IMR-90 (cell line): ENCODE measurements around the gene PRAMEF13.
"Not testable (repeated sequence)": the region's sequence is repeated elsewhere in the genome, so short reads cannot be mapped to it uniquely, and the experiment has no call there.

Experiments used
- CEBPB ChIP-seq: IDR thresholded peaks from 2 replicates; pipeline ENCODE4 v1.6.1; 2012; ENCODE audit warnings: low read depth, low read length, improper control_type of control experiment
- RAD21 ChIP-seq: IDR thresholded peaks from 2 replicates; pipeline ENCODE4 v1.6.1; 2012; ENCODE audit warnings: low read length, improper control_type of control experiment
- RFX5 ChIP-seq: IDR thresholded peaks from 2 replicates; pipeline ENCODE4 v1.8.0; 2012; ENCODE audit warnings: low read depth, mild to moderate bottlenecking, low read length, moderate library complexity
- TF ChIP-seq, protein P1 (sequence below): fragments of 150-350 bp; IDR thresholded peaks from 2 replicates; pipeline ENCODE4 v1.6.1; 2016; ENCODE audit warnings: low read depth, mild to moderate bottlenecking, low read length, moderate library complexity, borderline replicate concordance
- TF ChIP-seq, protein P2 (sequence below): conservative IDR thresholded peaks from 2 replicates; pipeline ENCODE4 v1.5.1; 2012; ENCODE audit warnings: mild to moderate bottlenecking, low read depth, low read length, improper control_type of control experiment

DNA sequence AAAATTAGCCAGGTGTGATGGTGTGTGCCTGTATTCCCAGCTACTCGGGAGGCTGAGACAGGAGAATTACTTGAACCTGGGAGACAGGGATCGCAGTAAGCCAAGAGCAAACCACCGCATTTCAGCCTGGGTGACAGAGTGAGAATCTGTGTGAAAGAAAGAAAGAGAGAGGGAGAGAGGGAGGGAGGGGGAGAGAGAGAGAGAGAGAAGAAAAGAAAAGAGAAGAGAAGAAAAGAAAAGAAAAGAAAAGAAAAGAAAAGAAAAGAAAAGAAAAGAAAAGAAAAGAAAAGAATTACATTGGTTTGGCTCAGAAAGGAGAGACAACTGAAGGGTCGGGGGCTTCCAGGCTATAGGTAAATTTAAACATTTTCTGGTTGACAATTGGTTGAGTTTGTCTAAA, 38.4 kb upstream of the PRAMEF13 start:
- TF ChIP-seq, protein P1, sequence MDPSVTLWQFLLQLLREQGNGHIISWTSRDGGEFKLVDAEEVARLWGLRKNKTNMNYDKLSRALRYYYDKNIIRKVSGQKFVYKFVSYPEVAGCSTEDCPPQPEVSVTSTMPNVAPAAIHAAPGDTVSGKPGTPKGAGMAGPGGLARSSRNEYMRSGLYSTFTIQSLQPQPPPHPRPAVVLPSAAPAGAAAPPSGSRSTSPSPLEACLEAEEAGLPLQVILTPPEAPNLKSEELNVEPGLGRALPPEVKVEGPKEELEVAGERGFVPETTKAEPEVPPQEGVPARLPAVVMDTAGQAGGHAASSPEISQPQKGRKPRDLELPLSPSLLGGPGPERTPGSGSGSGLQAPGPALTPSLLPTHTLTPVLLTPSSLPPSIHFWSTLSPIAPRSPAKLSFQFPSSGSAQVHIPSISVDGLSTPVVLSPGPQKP = not testable (repeated sequence)
- TF ChIP-seq, protein P2, sequence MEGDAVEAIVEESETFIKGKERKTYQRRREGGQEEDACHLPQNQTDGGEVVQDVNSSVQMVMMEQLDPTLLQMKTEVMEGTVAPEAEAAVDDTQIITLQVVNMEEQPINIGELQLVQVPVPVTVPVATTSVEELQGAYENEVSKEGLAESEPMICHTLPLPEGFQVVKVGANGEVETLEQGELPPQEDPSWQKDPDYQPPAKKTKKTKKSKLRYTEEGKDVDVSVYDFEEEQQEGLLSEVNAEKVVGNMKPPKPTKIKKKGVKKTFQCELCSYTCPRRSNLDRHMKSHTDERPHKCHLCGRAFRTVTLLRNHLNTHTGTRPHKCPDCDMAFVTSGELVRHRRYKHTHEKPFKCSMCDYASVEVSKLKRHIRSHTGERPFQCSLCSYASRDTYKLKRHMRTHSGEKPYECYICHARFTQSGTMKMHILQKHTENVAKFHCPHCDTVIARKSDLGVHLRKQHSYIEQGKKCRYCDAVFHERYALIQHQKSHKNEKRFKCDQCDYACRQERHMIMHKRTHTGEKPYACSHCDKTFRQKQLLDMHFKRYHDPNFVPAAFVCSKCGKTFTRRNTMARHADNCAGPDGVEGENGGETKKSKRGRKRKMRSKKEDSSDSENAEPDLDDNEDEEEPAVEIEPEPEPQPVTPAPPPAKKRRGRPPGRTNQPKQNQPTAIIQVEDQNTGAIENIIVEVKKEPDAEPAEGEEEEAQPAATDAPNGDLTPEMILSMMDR = not testable (repeated sequence)
- not testable (repeated sequence) for TF ChIP-seq RFX5, CEBPB, RAD21
